Measurements from ENCODE around the gene KMT5B.

The KMT5B gene

DNA sequence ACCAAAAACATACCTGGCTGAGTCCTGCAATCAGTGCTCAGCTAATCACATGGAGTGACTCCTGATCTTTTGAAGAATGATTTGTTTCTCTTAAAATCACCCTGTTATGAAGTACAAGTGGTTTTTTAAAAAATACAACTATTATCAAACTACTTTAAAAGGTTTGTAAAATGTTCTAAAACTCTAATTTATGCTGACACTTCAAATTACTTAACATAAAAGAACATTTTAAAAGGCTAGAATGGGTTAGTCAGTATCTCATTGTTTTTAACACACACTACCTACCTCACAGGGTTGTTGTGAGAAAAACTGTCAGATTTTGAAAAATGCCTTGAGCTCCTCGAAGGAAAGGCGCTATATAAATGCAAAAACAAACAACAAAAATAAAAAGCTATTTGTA, 33.2 kb downstream of the KMT5B start:
- DNase-seq = no peak

DNA sequence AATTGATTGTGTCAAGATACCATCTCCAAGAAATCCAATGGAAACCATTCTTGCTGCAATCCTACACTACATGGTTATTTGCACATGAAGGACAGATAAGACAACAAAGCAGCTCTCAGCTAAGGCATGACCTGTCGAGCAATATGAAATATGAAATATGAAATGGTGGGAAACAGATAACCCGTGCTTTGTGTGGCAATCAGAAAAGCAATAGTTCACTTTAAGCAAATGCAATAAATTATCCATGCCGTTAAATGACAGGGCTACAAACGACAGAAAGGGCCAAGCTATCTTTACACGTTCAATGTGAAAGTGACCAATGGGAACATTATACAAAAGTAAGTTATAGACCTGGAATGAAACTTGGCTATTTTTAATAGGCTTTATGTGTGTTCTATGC, 35.2 kb downstream of the KMT5B start:
- DNase-seq = no peak

DNA sequence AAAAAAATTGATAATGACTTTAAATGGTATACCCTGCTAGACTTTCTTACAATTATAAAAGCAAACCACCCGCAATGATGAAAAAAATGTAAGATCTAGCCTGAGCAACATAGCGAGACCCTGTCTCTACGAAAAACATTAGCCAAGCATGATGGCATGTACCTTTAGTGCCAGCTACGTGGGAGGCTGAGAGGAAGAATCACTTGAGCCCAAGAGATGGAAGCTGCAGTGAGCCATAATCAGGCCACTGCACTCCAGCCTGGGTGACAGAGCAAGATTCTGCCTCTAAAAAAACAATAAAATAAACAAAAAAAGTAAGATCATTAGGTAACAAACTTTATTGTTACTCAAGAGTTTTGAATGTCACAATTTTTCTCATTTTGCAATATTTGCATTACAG, 39.2 kb downstream of the KMT5B start:
- DNase-seq = no peak

GRCh38 chr11:68169442-68169841, 43.7 kb downstream of the KMT5B start:
- DNase-seq = no peak

- DNase-seq = no peak
Measured at GRCh38 chr11:68168694-68169093, 44.4 kb downstream of the KMT5B start.

- DNase-seq = no peak
Measured at GRCh38 chr11:68167474-68167873, 45.6 kb downstream of the KMT5B start.

- DNase-seq = no peak
Measured at GRCh38 chr11:68166969-68167368, 46.1 kb downstream of the KMT5B start.

DNA sequence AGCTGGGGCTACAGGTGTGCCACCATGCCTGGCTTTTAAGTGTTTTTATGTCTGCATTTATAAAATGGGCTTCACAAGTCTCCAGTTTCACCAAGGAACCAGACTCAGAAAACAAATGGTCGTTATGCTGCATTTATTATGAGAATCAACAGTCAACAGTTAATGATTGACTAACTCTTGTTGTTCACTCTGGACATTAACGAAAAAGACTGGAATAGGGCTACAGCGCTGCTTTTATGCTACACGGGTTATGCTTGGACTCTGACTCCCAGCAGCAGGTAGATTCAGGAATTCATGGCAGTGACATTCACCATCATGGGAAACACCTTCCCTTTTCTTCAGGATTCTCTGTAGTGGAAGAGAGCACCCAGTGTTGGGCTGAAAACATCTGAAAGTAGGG, 47.5 kb downstream of the KMT5B start:
- no peak for DNase-seq

DNA sequence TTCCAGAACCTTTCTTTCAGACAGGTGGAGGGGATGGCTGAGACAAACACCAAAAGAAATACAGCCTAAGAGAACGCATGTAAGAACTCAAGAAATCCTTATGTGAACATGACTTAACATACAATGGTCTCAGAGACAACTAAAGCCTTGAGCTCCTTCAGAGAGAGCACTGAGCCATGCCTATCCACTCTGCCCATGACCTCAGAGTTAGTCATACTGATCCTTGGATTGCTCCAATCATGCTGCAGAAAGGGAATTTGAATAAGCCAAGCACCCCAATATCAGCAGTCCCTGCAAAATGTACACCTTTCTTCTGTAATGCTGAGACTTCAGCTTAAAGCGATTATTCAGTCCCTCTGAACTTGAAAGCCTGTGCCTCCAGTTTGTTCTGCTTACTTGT, 48.7 kb downstream of the KMT5B start:
- DNase-seq = no peak

- no peak for DNase-seq
Measured at GRCh38 chr11:68163691-68164090, 49.4 kb downstream of the KMT5B start.

- no peak for DNase-seq
Measured at GRCh38 chr11:68160100-68160695, 52.9 kb downstream of the KMT5B start.

DNA sequence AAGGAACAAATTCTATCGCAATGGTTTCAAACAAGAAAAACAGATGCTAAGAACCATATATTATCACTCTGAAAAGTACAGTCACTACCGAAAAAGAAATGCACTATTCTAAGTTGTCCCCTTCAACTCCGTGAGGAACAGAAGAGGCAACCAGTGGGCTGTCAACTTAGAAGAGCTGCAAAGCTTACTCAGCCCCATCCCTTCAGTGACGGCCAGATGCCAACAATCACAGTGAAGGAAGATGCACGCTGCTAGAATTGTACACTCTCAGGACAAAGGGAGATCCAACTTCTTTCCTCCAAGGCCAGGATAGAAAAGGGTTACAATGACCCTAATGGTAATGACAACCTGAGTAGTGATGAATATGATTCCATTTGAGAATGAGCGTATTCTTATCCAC, 53.4 kb downstream of the KMT5B start:
- no peak for DNase-seq

DNA sequence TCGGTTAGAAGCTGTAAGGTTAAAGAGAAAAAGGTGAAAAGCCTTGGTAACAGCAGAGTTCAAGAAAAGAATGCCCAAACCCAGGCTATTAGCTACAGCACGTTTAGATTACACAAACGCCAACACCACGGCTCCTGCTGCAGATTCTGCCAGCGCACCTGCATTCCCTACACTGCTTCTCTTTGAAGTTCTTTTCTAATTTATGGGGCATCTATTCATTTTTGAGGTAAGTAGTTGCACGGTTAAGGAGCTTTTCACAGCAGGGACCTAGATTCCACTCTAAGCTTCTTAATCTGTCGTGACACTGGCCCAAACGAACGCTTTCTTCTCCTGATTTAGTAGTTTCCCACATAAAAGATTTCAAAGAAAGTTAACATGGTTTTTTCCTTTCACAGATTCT, 53.9 kb downstream of the KMT5B start:
- no peak for DNase-seq

DNA sequence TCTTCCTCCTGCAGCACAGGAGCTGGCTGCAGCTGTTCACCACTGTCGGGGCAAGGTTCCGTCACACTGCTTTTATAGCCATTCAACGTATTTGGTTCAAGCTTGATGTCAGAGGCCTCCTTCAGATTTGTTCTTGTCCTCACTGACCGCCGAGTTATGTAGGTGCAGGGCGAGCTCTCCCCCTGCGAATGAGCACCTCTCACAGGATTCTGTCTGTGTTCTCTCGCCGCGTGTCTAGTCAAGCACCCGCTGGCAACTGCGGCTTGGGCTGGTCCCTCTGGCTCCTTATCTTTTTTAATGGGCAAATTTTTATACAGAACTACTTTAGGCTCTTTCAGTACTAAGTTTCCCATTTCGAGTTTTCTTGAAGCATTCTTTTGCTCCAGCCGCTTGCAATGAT, 54.5 kb downstream of the KMT5B start:
- no peak for DNase-seq

DNA sequence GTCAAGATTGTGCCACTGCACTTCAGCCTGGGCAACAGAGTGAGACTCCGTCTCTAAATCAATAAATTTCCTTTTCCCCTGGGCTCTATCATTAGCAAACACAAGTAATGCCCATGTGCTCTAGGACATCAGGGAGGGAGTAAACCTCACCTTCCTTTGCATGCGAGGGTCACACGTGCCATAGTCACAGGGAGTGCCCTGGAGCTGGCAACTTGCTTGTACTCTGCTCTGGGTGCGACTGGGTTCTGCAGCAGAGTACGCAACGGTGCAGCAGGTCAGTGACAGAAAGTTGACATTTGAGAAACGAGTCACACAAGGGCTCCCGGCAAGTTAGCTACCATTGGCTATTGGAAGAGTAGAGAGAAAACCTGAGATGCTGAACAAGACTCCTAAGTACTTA, 59.4 kb downstream of the KMT5B start:
- DNase-seq = no peak

- no peak for DNase-seq
Measured at GRCh38 chr11:68150037-68150436, 63.1 kb downstream of the KMT5B start.

DNA sequence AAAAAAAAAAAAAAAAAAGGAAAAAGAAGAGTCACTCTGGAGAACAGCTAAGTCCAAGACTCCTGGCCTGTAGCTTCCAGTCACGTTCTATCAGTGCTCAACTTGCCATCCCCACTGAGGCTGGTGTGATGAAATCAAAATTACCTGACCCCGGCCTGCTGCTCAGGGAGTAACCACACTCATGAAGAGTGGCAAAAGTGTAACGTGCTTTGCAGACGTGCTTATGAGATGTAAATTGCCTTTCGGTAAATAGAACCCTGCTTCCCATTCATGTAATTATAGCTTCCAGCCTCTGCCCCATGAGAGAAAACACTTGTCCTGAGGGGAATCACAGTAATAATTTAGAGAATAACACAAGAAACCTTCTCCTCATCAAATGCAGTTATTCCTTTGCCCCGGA, 63.7 kb downstream of the KMT5B start:
- peak; percentile 42 for DNase-seq

GRCh38 chr11:68148879-68149278, 64.2 kb downstream of the KMT5B start:
- no peak for DNase-seq

GRCh38 chr11:68148071-68148805, 64.9 kb downstream of the KMT5B start:
- no peak for DNase-seq

DNA sequence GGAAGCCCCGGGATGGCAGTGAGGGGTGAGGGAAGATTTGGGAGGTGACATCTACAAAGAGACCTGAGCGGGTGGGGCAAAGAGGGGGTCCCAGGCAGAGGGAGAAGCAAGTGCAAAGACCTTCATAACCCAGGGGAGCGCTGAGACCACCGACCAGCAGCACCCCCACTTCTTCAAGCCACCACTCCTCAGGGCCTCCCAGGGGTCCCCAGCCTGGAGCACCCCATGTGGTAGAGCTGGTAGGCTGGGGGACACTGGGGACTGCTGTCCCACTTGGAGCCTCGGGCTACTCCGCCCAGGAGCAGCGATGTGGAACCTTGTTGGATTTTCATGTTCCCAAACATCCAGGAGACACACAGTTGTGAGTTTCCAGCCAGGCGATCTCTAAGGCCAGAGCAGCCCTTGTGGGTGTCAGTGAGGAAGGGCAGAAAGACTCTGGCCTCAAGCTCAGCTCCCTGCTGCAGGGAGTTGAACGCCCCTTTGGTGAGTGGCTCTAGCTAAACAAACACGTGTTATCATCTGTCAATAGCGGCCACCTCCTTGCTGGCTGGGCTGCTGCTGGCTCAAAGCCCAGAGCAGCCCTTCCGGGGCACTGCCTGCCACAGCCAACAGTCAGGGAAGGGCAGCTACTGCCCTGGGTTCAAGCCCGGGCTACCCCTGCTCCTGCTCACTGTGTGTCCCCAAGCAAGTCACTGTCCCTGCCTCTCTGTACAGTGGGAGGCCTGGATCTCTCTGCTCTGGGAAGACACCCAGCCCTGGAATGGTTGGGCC, 66.2 kb downstream of the KMT5B start:
- DNase-seq = peak; percentile 94

DNA sequence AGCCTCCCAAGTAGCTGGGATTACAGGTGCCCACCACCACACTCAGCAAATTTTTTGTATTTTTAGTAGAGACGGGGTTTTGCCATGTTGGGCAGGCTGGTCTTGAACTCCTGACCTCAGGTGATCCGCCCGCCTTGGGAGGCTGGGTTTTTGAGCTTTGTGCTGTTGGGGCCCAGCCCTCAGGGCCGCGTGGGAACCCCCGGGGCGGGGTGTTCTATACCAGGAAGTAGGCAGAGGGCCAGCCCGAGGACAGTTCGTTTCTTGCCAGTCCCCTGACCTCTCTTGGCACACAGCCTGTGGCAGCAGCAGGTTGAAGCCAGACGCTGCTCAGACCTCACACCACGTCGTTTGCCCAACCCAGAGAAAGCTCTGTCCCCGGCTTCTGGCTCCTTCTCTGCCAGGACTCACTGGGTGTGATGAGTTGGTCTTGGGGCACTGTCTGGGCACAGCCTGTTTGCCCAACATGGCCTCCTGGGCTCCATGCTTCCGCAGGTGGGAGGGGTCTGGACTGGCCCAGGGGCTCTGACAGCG, 67.0 kb downstream of the KMT5B start:
- peak; percentile 19 for DNase-seq

- DNase-seq = no peak
Measured at GRCh38 chr11:68145120-68145866, 67.8 kb downstream of the KMT5B start.

DNA sequence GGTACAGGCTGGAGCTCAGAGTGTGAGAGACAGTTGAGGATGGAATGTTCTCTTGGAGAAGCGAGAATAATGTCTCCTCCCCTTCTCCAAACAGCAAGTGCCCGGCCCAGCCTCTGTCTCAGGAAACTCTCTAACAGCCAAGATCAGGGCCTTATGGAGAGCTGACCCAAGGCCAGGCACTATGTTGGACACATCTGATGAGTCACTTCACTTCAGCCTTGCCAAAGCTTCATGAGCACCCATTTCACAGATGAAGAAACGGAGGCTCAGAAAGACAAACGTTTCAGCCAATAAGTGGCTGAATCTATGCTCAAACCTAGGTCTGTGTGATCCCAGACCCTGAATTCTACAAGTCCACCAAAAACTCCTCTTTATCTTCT, 69.8 kb downstream of the KMT5B start:
- DNase-seq = no peak
